Hepatocyte (in vitro differentiated cells): ENCODE data around the gene EDN1.

ENCODE experiments used
- CTCF ChIP-seq: fragments of 200-600 bp; sonication (generic); IDR thresholded peaks from 2 replicates; pipeline ENCODE4 v1.5.1; 2016; ENCODE audit warnings: antibody characterized with exemption, mild to moderate bottlenecking; ENCODE audit not compliant: poor library complexity
- EZH2 ChIP-seq: fragments of 200-600 bp; sonication (generic); IDR thresholded peaks from 2 replicates; pipeline ENCODE4 v1.6.1; 2016; ENCODE audit warnings: antibody characterized with exemption, mild to moderate bottlenecking, borderline replicate concordance
- EZH2phosphoT487 ChIP-seq: fragments of 200-600 bp; sonication (generic); IDR thresholded peaks from one replicate; pipeline ENCODE4 v1.6.1; 2018; ENCODE audit warnings: antibody characterized with exemption, mild to moderate bottlenecking, low read depth, moderate library complexity; ENCODE audit not compliant: unreplicated experiment, severe bottlenecking

DNA sequence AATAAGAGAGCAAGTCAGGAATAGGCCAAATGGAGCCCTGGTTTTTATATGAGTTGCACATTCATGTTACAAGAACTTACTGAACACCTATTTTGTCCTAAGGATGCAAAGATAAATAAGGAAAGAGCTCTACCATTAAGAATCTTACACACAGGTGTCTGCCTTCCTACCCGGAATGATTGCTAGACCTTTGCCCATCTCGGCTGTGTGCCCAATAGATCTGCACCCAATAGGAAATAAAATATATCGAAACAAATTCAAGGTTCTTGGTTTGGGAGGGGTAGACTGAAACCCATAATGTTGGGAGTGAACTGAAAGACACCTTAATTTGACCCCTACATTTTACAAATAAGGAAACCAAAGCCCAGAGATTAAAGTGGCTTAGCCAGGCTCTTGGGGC, 48.9 kb downstream of the EDN1 start:
- no peak for TF ChIP-seq CTCF
- TF ChIP-seq EZH2 = no peak
- TF ChIP-seq EZH2phosphoT487 = no peak
